ENCODE measurements around the gene SFXN5.

SFXN5 gene

DNA sequence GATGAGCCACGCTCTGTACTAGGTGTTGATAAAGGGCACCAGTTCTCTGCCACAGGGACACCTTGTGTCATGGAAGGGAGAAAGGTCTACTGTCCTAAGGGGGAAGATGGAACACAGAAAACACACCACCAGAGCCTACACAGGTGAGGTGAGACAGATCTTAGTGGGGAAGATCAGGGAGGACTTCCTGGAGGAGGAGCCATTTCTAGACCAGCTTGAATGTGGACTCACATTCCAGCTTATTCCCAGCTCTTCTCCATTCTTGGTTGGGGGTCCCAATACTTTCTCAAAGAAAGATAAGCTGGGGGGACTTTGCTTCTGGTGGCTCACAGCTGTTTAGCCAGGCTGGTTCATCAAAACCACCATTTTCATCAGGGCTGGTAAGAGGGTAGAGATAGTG is 118.0 kb downstream of the SFXN5 start:
- DNase-seq, result no peak

DNA sequence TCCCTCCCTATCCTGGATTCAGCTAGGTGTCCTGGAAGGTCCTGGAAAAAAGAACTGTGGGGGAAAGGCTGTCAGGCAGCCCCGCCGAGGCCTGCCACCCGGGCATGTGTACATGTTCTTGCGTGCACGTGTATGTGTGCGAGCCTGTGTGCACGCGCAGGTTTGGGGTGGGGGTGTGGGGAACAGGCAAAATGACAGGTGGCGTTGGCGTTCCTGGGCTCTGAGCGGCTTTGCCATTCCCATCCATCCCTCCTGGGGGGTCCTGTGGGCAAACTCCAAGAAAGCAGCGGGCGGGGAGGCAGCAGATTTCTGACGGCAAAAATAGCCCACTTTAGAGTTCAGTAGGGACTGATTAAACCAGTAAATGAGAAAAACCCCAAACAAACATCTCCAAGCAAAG is 118.6 kb downstream of the SFXN5 start:
- no peak for DNase-seq

DNA sequence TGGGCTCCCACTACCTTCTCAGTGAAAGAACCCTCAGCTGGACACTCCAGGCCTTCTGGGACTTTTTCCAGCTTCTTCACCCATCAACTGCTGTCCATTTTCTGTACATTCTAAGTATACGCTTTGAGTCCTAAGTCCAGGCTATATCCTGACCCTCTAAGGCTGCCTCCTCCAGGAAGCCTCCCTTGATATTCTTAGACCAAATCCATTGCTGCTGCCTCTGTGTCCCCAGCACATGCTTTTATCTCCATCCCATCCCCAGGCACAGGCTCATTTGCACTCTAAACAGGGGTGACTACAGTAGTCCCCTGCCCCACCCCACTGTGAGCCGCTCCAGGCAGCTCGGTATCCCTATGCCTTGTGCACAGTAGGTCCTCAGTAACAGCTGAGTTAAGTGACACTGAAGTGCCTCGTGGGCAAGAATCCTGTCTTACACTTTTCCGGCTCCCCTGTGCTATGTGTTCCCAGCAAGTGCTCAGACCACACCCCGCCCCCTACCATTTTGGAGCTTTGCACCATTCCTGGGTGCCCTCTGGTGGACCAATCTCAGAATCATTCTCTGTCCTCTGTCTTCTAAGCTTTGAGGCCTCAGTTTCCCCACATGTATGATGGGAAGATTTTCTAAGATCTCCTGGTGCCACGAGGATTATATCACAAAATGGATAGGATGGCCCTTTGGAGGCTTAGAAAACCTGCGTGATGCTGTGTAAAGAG is 119.2 kb downstream of the SFXN5 start:
- DNase-seq, result no peak

DNA sequence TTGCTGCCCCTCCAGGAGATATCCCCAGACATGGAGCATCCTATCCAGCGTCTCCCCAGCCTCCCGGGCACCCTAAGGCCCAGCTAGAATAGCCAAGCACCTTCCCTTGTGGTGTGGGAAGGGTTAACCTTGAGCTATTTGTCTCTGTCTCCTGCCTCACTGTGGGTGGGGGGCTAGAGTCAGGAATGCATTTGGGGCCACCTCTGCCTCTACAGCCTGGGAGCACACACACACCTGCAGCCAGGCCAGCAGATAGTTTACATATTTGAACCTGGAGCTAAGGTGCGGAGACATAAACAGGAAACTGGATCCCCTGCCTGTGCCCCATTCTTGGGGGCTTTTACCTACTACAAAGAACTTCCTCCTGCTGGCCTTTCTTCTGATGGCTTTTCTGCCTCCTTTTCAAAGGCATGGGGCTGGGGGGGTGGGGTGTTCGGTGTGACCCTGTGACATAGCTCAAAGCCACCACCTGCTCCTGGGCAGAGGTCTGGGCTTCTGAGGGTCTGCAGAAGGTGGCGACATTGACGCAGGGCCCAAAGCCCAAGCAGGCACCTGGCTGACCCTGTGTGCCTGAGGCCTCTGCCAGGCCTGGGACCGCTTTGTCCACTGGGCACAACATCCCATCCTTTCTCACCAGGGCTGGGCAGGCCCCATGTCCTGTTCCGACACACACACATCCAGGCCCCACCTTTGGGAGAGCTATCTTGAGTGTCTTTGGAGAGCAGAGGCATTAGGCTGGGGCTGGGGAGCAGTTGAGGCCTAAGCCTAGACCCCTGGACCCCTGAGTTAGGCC is 120.0 kb downstream of the SFXN5 start:
- DNase-seq, result no peak

DNA sequence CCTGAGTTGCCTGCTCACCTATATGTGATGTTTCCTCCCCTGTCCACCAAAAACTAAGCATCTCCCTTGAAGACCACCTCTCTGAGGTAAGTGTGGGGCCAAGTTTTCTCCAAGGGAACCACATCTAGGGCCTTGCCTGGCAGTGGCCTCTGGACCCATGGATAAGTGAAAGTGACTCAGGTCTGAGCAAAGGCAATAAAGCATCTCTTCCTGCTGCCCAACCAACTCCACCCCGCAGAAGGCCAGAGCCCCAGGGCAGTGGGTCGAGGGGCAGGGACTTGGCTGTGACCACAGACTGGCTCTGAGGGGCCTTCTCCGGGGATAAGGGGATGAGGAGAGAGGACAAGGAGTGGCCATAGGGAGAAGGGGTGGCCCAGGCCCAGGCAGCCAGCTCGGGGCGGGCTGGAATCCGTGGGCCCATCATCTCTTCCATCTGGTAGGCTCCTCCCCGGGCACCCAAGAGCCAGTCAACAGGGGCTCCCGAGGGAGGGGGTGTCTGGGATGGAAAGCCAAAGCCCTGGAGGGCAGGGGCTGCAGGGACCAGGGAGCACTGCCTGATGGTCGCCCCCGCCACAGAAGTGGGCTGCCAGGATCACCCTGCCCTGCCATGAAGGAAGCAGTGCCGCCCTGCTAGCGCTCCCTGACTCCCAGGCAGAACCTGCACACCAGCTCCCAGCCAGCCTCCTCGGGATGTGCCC is 120.8 kb downstream of the SFXN5 start:
- no peak for DNase-seq

DNA sequence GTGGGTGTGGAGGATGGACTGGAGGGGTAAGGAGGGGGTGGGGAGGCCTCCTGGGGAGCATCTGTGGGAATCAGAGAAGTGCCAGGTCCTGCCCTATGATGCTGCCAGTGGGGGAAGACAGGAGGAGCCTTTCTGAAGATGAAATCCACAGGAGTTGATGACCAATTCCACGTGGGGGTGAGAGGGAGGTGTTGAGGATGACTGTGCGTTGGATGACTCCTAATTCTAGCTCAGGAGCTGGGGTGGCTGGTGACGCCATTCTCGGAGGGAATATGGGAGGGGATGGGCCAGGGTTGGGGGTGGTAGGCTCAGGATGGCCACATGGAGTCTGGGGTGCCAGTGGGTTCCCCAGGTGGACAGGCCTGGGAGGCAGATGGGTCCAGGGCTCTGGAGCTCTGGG is 121.9 kb downstream of the SFXN5 start:
- DNase-seq, result no peak

DNA sequence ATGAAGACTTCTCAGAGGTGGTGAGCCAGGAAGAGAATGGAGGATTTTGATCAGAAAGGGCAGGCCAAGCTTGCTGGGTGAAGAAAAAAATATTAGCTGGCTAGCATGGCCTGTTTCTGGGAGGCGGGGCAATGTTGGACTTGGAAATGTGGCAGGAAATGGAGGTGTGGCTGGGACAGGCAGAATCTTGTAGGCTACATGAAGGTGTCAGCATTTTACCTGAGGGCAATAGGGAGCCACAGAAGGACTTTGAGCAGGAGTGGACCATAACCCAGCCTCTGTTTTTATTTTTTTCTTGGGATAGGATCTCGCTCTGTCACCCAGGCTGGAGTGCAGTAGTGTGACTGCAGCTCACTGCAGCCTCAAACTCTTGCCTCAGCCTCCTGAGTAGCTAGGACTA is 122.5 kb downstream of the SFXN5 start:
- no peak for DNase-seq

DNA sequence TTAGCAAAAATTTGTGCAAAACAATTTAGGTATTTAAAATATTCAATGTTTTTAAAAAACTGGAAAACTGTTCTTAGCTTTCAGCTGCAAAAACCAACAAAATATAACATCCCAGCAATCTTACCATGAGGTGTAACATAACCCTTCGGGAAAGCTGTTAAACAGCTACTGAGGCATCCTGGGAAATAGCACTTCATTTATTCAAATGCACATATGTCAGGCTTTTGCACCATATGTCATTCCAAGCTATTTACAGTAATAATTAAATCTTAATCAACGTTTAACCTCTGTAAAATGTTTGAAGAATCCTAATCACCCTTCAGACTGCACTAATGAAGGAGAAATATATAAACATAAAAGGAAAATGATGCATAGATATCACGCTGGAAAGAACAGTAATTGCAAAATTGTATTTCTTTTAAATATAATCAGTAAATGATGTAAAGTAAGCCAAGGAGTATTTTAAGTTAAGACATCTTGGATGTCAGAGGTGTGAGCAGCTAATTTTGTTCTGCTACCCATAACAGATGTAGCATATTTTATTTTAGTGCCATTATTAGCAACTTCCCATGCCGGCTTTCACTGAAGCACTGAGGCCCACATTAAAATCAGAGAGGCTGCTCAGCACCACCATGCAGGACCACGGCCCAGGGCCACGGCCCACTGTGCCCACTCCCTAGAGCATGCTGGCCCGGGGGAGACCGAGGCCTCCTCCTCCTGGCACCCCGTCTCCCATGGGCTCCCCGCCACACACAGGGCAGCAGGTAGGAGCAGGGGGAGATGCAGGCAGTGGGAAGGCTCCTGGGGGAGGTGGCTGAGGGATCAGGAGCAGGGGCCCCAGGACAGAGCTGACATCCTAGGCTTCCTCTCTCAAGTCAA is 123.3 kb downstream of the SFXN5 start:
- DNase-seq, result no peak

DNA sequence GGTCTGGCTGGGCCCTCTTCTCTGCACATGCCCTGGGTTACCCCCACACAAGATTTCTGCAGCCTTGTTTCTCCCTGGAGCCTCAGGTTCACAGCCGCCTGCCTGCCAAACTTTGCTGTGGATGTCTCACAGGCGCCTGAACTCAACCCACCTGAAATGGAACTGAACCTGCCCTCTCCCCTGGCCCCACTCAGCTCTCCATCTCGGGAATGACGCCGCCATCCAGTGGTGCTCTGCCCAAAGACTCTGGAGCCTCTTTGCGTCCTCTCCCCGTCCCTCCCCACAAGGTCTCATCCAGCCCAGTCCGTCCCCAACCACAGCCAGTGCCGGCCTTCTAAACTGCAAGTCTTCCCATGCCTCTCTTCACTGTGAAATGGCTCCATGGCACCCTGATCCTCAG is 125.0 kb downstream of the SFXN5 start:
- DNase-seq, result no peak

DNA sequence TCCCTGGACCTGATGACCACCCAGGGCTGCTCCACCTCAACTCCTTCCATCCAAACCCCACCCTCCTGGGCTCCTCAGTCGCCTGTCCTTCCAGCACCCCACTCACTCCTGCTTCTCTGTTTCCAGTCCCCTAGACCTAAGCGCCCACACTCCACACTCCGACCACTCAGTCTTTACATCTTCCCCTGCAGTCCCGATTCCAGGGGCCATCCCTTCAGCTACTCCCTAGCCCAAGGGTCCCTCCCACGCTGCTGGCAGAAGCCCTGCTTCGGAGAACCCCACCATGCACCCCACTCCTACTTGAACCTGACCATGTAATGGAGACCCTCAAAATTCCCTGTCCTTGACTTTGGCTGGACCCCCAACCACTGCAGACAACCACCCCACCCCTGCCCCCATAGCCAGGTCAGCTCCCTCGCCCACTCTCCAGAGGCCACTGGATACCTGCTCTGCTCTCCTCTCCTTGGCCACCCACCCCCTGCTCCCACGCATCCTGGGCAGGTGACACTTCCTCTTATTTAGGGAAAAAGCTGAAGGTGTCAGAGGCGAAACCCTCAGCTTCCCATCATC is 126.0 kb downstream of the SFXN5 start:
- no peak for DNase-seq

DNA sequence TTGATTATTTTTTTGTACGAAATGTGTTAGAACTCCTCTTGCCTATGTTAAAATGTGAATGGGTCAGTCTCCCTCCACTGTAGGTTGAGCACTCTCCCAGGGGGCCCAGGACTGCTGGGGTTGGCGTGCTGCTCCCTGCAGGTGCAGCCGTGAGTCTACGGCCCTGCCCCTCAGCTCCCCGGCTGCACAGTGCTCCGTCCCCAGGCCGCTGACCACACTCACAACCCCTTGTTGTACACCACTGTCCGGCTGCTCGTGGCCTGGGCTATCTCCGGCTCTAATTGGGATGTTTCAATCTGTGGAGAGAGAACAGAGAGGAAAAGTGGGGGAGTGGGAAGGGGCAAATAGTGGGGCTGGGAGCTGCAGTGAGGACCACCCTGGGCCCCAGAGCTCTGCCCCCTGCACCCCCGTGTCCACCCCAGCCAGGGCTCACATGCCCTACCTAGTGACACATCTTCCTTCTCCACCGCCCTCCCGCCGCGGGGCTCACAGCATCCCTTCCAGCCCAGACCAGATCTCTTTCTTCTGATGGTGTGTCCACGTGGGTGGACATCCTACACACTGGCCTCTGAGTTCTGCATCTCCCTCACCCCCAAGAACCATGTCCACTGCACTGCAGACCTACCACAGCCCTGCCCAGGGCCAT is 126.6 kb downstream of the SFXN5 start:
- no peak for DNase-seq

DNA sequence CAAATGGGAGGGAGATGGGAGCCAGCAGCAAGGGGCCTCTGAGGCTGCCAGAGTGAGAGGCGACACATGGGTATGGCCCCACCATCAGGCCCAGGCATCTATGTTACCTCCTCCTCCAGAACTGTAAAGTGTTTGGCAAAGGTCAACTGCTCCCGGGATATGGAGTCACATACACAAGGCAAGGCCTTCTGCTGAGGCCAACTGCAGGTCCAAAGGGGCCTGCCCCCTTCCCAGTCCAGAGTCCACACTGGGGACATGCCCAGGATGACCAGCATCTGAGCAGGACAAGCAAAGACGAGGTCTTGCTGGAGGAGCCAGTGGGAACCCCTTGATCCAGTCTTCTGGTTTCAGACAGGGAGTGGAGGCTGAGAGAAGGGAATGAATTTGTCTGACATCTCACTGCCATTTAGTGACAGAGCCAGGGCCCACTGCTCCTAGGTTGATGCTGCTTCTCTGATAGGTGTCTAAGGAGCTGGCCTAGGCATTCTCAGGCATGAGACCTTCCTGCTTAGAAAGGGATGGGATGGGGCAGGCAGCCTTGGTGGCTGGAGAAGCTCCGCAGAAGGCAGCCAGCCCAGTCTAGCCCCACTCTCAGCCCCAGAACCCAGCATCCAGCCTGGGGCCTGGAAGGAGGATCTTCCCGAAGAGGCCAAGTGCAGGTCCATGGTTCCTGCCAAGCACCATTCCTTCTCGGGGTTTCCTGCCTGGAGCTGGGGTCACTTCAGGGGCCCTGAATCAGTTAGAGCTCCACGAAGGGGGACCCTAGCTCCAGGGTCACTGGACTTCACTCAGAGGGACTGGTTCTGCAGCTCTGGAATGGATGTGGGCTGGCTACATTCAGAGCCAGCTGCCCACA is 127.7 kb downstream of the SFXN5 start:
- DNase-seq, result no peak

DNA sequence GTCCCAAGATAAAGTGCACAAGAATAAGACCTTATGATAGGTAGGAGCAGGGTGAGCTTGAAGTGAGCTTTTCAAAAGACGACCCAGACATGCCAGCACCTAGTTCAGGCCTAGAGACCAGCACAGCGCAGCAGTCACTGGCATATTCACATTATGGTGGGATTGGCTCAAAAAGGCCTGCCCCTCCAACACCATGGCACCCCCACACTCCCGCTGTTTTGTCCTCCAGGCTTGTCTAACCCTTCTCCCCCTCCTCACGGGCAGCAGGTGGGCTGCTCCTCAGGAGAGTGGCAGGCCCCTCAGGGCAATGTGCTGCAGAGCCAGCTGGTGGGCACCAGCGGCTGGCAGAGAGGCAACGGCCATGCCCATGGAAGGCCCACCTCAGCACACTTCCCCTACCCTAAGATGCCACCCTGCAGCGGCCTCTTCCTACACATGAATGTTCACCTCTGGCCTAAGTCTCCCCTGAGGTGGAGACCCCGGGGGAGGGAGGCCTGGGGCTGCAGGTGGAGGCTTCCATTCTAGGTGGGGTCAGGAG is 128.6 kb downstream of the SFXN5 start:
- no peak for DNase-seq

DNA sequence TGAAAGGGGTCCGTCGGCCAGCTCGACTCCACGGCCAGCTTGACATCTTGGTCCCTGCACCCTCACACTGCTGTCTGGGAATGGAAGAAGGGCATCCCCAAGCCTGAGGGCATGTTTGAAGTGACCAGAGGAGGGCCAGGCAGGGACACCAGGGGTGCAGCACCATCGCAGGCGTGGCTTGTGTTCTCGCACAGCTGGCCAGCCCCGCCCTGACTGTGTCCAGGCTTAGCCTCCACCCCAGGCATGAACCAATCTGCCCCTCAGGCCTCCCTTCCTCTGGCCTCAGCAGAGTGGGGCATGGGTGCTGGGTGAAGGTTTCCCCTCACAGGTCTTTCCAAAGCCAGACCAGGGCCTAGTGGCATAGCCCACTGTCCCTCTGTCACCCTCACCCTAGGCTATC is 129.2 kb downstream of the SFXN5 start:
- DNase-seq, result no peak

DNA sequence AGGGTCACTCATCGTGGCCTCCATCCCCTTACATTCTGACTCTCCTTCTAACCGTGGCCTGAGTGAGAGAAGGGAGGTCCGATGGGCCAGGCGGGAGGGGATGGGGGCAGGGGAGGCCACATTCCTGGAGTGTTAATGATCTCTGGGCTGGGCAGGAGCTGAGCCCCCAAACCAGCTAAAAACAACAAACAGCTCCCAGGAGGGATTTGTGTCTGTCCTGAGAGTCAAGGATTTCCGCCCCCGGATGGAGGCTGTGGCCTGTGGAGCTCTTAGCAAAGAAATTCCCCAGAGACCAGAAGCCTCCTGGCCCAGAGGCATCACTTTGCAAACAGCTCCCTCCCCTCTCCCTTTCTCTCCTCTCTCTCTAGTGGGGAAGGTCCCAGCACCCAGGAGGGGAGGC is 130.7 kb downstream of the SFXN5 start:
- no peak for DNase-seq

DNA sequence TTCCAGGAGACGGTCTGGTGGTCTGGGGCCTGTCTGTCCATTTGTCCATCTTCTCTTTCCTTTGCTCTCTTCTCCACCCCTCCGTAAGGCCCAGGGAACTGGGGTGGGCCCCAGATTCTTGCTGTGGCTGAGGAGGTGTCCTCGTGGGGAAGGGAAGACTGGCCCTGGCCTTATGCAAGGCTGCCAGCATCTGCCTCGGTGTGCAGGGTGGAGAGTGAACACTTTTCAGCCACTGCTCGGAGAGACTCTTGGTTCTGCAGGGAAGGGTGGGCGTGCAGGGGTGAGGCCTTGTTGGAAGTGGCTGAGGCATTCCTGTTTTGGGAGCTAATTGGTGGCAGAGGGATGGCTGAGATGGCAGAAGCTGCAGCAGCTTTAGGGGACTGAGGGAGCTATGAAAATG is 131.2 kb downstream of the SFXN5 start:
- DNase-seq, result no peak

DNA sequence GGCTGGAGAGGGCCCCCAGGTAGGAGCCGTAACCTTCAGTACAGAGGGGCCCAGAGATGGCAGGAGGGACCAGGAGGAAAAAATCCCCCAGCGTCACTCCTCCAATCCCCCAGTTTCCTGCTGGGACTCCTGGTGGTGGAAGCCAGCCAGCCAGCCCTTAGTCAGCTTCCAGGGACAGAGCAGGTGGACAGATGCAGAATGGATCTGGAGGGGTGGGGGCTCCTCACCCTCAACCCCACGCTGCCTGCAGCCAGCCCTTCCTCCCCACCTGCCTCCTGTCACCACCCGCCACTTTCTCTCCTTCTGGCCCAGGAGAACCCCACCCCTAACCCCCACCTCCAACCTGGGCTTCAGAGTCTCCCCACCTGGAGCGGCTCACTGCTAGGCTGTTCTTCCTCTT is 133.1 kb downstream of the SFXN5 start:
- no peak for DNase-seq

DNA sequence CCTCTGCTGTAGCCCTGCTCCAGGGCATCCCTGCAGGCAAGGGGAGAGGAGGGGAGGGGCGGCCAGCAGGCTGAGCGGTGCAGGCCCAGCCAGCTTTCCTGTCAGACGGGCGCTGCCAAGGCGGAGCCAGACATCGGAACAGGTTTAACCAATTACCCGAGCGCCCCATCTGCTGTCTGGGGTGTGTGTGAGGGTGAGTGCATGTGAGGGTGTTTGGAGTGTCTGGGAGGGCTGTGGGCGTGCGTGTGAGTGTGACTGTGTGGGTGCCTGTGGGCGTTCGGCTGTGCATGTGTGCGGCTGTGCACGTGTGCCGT is 134.2 kb downstream of the SFXN5 start:
- no peak for DNase-seq

DNA sequence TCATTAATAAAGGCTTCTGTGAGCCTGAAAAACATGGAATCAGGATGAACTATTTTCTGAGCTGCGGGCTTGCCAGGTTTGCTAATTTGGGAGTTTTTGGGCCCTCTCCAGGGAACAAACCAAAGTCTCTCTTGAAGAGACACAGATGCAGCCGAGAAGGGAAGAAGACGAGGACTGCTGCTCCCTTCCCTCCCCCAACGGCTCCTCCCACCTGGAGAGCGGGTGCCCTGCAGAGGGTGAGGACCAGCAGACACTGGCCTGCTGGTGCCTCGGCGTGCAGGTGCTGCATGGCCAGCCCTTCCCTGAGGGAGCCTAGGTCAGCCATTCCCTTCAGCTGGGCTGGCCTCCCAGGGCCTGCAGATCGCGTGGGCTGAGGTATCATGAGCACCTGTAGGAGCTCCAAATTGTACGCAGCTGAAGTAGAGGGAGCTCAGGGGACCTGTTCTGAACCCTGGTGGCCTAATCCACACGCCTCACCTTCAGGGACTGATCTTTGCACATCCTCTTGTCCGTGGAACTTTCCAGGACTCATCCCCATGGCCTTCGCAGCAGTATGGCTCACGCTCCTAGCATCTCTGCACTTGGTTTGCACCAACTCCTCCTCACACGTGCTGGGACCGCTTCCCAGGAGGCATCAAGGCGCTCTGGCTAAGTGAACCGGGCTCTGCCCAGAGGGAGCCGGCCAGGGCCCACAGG is 134.7 kb downstream of the SFXN5 start:
- no peak for DNase-seq

DNA sequence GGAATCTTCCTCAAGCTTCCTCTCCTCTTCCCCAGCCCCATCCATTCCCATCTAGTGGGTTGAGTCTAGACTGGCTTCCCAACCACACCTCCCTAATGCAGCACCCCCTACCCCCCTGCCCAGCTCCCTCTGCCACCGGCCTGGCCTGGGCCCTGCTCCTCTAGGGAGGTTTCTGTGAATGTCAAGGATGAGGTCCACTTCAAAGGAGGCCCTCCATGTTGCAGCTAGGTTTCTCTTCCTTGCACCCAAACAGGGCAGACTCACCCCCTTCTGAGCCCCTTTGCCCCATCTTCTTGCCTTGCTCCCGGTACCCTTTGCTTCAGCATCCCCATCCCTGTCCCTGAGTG is 135.9 kb downstream of the SFXN5 start:
- no peak for DNase-seq
